BLaER1 treated with 17β-estradiol and CSF1 and Interleukin-3, amounts not matched to agents 10 nM and 100 nM (cell line): ENCODE results near the gene PLPP4.

Experiments
- H3K27ac ChIP-seq, 11 experiments: shearing (Covaris generic); formaldehyde crosslinking; 2 replicates each; pipeline ENCODE4 v1.8.1; 2022
- H3K27me3 ChIP-seq, 11 experiments: shearing (Covaris generic); formaldehyde crosslinking; 2 replicates each; pipeline ENCODE4 v1.8.1; 2022
- H3K36me3 ChIP-seq, 11 experiments: shearing (Covaris generic); formaldehyde crosslinking; 2 replicates each; pipeline ENCODE4 v1.8.1; 2022
- H3K4me1 ChIP-seq, 10 experiments: shearing (Covaris generic); formaldehyde crosslinking; 2 replicates each; pipeline ENCODE4 v1.8.1; 2022
- H3K4me2 ChIP-seq, 11 experiments: shearing (Covaris generic); formaldehyde crosslinking; 2 replicates each; pipeline ENCODE4 v1.8.1; 2022
- H3K4me3 ChIP-seq, 10 experiments: shearing (Covaris generic); formaldehyde crosslinking; 2 replicates each; pipeline ENCODE4 v1.8.1; 2022
- H3K9ac ChIP-seq, 11 experiments: shearing (Covaris generic); formaldehyde crosslinking; 2 replicates each; pipeline ENCODE4 v1.8.1; 2022
- H3K9me3 ChIP-seq, 11 experiments: shearing (Covaris generic); formaldehyde crosslinking; replicated peaks in 1 of 11; 2 replicates each; pipeline ENCODE4 v1.8.1; 2022
- H4K20me1 ChIP-seq, 11 experiments: shearing (Covaris generic); formaldehyde crosslinking; 2 replicates each; pipeline ENCODE4 v1.8.1; 2022
- Cebpa-rat ChIP-seq, 11 experiments: shearing (Covaris generic); IDR thresholded peaks; 2 replicates each; pipeline ENCODE4 v1.8.1; 2022

PLPP4 gene

DNA sequence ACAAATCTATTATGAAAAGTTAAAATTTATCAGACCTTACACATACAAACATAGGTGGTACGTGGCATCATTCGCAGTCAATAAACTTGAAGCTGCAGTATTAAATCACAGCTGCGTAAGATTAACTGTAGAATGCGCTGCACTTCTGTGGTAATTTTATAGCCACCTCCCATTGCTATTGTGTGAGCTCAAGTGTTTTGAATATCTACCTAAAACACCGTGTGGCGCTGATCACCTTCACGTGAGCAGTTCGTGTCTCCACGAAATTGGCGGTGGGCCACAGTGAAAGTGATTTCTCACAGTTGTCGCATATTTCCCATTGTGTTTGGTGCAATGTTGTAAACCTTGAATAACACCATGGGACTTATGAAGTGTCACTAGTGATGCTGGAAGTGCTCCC, 102.8 kb downstream of the PLPP4 start:
- TF ChIP-seq Cebpa-rat (IDR thresholded peaks at IDR 0.05) = no peak
- Histone ChIP-seq H3K4me3 (no peak overlapping the region), H3K4me2 (no peak overlapping the region), H3K4me1 (no peaks in the 10 kb centered on the region), H3K9me3 (peaks cover 0 to 11% (median 2%) of the 10 kb centered on the region in 11 experiments; a peak in 8 of 22 replicates), H4K20me1 (no peaks in the 10 kb centered on the region), H3K27me3 (no peaks in the 10 kb centered on the region), H3K36me3 (no peaks in the 10 kb centered on the region), H3K27ac (no peak overlapping the region), H3K9ac (no peak overlapping the region)

DNA sequence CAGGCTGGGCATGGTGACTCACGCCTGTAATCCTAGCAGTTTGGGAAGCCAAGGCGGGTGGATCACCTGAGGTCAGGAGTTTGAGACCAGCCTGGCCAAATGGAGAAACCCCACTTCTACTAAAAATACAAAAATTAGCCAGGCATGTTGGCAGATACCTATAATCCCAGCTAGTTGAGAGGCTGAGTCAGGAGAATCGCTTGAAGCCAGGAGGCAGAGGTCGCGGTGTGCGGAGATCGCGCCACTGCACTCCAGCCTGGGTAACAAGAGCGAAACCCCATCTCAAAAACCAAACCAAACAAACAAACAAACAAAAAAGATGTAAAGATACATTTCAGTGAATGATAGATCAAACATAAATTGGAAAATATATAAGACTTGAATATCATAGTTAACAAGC, 105.9 kb downstream of the PLPP4 start:
- Histone ChIP-seq H3K27ac (no peak overlapping the region), H3K27me3 (no peaks in the 10 kb centered on the region), H3K36me3 (no peaks in the 10 kb centered on the region), H3K9me3 (no peaks in the 10 kb centered on the region), H3K4me1 (no peaks in the 10 kb centered on the region), H3K4me3 (no peak overlapping the region), H3K9ac (no peak overlapping the region), H3K4me2 (no peak overlapping the region), H4K20me1 (no peaks in the 10 kb centered on the region)
- no peak for TF ChIP-seq Cebpa-rat (IDR thresholded peaks at IDR 0.05)

DNA sequence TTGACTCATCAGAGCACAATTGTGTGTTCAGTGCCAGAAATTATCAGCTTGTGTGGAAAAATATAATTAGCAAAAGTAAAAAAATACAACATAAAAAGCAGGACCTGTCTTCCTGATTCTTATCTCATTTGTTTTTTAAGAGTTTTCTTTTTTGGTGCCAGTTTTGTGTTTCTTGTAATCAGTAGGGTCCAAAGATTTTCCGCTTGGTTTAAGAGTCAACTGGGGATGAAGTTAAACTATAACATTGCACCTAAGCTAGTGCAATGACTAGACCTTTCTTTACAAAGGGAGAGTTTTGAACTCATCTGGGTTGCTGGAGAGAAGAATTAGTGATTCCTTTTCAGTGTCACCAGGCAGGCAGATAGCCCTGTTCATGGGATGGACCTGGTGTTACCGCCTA, 113.4 kb downstream of the PLPP4 start:
- TF ChIP-seq Cebpa-rat (IDR thresholded peaks at IDR 0.05) = no peak
- Histone ChIP-seq H3K4me2 (no peak overlapping the region), H3K9ac (no peak overlapping the region)

DNA sequence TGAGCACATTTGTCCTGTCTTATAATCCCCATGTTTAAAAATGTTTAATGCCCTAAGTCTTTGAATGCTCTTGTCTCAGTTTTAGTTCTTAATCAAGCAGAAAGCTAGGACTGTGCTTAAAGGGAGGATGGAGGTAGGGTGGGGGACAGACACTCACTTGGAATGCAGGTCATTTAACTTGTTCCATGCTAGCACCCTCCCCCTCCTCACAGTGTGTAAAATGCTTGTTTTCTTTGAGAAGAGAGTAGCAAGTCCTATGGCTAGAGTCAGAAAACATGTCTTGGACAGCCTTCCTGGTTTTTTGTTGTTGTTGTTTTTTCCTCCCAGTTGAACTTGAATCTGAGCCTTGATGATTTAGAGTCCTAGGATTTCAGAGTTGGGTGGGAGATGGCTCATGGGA, 114.2 kb downstream of the PLPP4 start:
- H3K4me1 ChIP-seq = no peaks in the 10 kb centered on the region
- no peak for TF ChIP-seq Cebpa-rat (IDR thresholded peaks at IDR 0.05)
- H3K27ac ChIP-seq = no peak overlapping the region
- H4K20me1 ChIP-seq = no peaks in the 10 kb centered on the region
- no peaks in the 10 kb centered on the region for H3K9me3 ChIP-seq
- no peaks in the 10 kb centered on the region for H3K27me3 ChIP-seq
- no peak overlapping the region for H3K4me3 ChIP-seq
- no peak overlapping the region for H3K4me2 ChIP-seq
- no peaks in the 10 kb centered on the region for H3K36me3 ChIP-seq
- H3K9ac ChIP-seq = no peak overlapping the region

More for the DNA sequence above, 113.4 kb downstream of the PLPP4 start:
- Histone ChIP-seq H3K9me3 (no peaks in the 10 kb centered on the region), H3K36me3 (no peaks in the 10 kb centered on the region), H3K27me3 (no peaks in the 10 kb centered on the region), H3K4me3 (no peak overlapping the region), H4K20me1 (no peaks in the 10 kb centered on the region), H3K4me1 (no peaks in the 10 kb centered on the region), H3K27ac (no peak overlapping the region)

DNA sequence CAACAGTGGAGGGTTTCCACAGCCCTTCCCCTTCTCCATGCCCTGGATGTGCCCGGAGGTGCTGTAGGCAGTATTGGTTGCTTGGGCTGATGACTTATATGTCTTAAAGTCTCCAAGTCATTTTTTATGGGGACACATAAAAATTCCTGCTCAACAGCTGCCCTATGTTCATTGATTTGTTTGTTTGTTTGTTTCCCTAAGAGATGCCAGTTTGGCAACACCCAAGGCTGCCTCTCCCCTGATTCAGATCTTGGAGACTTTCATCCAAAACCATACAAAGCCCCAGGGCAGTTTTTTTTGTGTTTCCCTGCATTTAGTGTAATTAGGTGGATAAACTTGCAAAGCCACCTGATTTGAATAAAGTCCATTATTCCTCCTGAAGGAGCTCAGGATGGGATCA, 115.3 kb downstream of the PLPP4 start:
- Histone ChIP-seq H3K9ac (no peak overlapping the region), H3K27me3 (no peaks in the 10 kb centered on the region), H3K36me3 (no peaks in the 10 kb centered on the region), H3K9me3 (no peaks in the 10 kb centered on the region), H3K4me2 (no peak overlapping the region), H4K20me1 (no peaks in the 10 kb centered on the region), H3K4me3 (no peak overlapping the region), H3K4me1 (no peaks in the 10 kb centered on the region), H3K27ac (no peak overlapping the region)
- no peak for TF ChIP-seq Cebpa-rat (IDR thresholded peaks at IDR 0.05)

DNA sequence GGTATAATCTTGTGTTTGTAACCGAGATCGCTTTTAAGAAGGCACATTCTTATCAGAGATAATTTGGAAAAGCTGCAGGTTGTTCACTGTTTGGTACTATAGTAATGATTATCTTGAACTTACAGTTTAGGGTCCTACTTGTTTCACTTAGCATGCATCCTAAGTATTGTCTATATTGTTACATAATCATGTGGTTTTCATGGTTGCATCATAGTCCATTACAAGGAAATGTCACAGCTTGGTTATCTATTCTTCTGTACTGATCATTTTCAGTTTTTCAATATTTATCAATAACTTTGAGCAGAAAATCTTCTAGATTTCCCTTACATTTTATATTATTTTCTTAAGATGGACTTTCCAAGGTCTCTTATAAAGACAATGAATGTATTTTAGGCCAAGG, 116.3 kb downstream of the PLPP4 start:
- H3K9ac ChIP-seq = no peak overlapping the region
- H3K36me3 ChIP-seq = no peaks in the 10 kb centered on the region
- H3K27me3 ChIP-seq = no peaks in the 10 kb centered on the region
- no peak overlapping the region for H3K4me3 ChIP-seq
- no peaks in the 10 kb centered on the region for H4K20me1 ChIP-seq
- H3K9me3 ChIP-seq = no peaks in the 10 kb centered on the region
- H3K4me1 ChIP-seq = no peaks in the 10 kb centered on the region
- TF ChIP-seq Cebpa-rat (IDR thresholded peaks at IDR 0.05) = no peak
- no peak overlapping the region for H3K4me2 ChIP-seq
- H3K27ac ChIP-seq = no peak overlapping the region

DNA sequence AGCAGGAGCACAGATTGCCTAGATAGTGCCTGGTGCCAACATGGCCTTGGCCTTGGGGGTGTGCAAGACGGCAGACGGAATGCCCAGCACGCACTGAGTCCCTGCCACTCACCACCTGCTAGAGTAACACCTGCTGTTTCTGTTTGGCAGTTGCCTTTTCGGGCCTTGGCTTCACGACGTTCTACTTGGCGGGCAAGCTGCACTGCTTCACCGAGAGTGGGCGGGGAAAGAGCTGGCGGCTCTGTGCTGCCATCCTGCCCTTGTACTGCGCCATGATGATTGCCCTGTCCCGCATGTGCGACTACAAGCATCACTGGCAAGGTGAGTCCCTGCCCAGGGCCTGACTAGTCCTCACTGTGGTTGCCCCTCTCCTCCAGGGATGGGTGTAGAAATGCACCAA, 118.0 kb downstream of the PLPP4 start:
- H4K20me1 ChIP-seq = no peaks in the 10 kb centered on the region
- no peaks in the 10 kb centered on the region for H3K4me1 ChIP-seq
- H3K9ac ChIP-seq = no peak overlapping the region
- no peaks in the 10 kb centered on the region for H3K27me3 ChIP-seq
- no peak for TF ChIP-seq Cebpa-rat (IDR thresholded peaks at IDR 0.05)
- no peak overlapping the region for H3K4me3 ChIP-seq
- H3K9me3 ChIP-seq = no peaks in the 10 kb centered on the region
- no peak overlapping the region for H3K4me2 ChIP-seq
- H3K36me3 ChIP-seq = no peaks in the 10 kb centered on the region
- no peak overlapping the region for H3K27ac ChIP-seq

DNA sequence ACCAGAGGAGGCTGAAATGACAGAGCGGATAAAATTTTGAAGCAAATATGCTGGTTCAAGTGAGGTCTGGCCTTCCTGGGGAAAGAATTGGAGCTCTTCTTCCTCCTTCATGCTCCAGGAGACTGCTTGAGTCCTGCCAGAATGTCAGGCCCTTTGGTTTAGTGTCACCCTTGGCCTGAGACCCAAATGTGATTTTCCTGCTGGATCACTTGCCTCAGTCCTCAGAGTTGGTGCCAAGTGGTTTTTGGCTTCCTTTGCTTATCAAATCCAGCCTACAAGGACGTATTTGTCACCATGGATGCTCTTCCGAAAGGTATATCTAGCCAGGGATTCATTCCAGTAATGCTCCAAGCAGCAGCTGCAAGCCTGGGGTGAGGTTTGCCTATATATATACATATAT, 118.4 kb downstream of the PLPP4 start:
- Histone ChIP-seq H3K27ac (no peak overlapping the region), H3K36me3 (no peaks in the 10 kb centered on the region), H3K9me3 (no peaks in the 10 kb centered on the region), H3K4me2 (no peak overlapping the region), H3K4me3 (no peak overlapping the region), H4K20me1 (no peaks in the 10 kb centered on the region), H3K4me1 (no peaks in the 10 kb centered on the region), H3K27me3 (no peaks in the 10 kb centered on the region), H3K9ac (no peak overlapping the region)
- no peak for TF ChIP-seq Cebpa-rat (IDR thresholded peaks at IDR 0.05)

DNA sequence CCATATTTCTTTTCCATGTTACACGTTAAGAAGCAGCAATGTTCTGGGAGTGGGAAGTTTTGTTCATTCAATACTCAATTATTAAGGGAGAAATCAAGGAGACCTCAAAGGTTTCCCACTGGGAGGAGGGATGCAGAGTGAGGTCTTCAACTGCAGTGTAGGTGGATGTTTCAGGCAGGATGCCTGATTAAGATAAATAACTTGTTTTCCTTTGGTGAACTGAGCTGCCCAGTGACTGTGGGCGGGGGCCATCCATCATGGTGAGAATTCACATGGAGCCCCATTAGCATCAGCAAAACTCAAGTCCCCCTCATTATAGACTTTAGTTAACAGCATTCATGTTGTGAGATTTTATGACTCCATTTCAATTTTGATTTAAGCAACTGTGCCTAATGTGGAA, 121.1 kb downstream of the PLPP4 start:
- Histone ChIP-seq H3K4me3 (no peak overlapping the region), H3K4me1 (peaks cover 0 to 21% (median 0%) of the 10 kb centered on the region in 10 experiments; a peak in 4 of 20 replicates)

DNA sequence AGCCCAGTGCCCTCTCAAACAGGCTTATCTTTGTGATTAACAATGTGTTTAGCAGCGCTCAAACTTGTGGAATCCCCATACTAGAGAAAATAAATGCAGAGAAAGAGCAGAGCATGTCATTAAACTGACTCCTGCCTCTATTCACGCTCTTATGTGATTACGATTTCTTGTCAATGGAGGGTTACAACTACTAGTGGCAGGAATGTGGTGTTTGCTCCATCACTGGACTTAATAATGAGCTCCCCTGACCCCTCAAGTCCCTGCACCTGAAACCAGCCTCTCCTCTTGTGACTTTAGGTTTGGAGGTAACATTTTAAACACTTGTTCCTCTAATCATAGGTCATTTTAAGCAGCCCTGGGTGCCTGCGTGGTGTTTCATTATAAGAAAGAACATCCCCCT, 121.9 kb downstream of the PLPP4 start:
- Histone ChIP-seq H3K27ac (no peak overlapping the region), H3K4me2 (no peak overlapping the region), H3K9ac (no peak overlapping the region), H4K20me1 (no peaks in the 10 kb centered on the region), H3K36me3 (no peaks in the 10 kb centered on the region), H3K4me1 (peaks cover 0 to 25% (median 0%) of the 10 kb centered on the region in 10 experiments; a peak in 4 of 20 replicates), H3K4me3 (no peak overlapping the region), H3K9me3 (no peaks in the 10 kb centered on the region), H3K27me3 (no peaks in the 10 kb centered on the region)
- TF ChIP-seq Cebpa-rat (IDR thresholded peaks at IDR 0.05) = no peak

More for the DNA sequence above, 121.1 kb downstream of the PLPP4 start:
- Histone ChIP-seq H3K27ac (no peak overlapping the region), H3K27me3 (no peaks in the 10 kb centered on the region), H3K9me3 (no peaks in the 10 kb centered on the region), H3K4me2 (no peak overlapping the region), H4K20me1 (no peaks in the 10 kb centered on the region), H3K9ac (no peak overlapping the region), H3K36me3 (no peaks in the 10 kb centered on the region)
- no peak for TF ChIP-seq Cebpa-rat (IDR thresholded peaks at IDR 0.05)
